G401.6 (cell line): Measurements from ENCODE around the gene TBX18.

Experiments
- FAIRE-seq: peaks from 2 replicates; lab custom pipeline; 2012; peaks lifted over from hg19 to GRCh38; lab: Jason Lieb, UNC

TBX18 gene

DNA sequence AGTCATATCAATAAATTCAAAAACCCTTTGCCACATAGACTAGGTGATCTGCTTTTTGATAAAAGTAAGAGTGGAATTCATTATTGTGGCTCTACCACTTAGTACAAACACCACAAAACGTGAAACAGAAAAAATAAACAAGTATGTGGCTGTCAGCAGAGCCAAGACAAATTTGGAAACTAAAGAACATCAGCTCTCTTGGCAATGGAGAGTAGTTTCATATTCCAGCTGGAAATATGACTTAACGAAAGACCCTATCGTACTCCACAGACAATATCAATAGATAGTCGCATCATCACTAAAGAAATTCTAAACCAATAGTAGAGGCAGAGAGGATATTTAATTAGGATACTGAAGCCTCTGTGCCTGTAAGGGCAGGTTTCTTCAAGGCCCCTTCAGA is 20.8 kb downstream of the TBX18 start:
- FAIRE-seq, result no peak

DNA sequence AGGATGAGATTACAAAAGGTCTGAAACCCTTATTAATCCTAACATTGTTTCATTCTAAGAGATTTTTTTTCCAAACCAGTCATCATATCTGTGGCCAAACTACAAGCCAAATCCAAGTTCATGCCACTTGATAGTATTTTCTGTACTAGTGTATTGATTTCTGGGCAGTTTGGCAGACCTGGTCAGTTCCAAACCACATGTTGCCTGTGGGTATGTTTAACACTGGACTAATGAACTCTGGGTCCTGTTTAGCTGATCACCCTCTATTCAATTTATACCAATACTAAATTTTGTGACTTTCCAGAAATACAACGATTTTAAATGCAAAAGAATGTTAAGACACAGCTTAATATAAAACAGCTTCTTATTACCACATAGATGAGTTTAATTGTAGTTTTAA is 24.0 kb downstream of the TBX18 start:
- no peak for FAIRE-seq

DNA sequence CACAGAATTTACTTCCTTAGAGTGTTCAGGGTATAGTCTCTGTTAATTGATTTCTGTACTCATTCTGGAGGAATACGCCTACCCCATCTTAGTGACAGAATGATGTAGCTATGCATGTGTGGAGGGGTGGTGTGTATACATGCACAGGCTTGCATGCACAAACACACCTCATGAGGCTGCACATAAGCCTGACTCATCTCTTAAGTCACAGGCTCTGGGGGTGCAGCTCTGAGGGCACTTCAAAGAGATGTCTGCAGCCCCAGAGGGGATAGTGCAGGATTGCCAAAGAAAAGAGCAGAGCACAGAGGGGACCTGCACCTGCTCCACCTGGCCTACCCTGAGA is 24.6 kb downstream of the TBX18 start:
- no peak for FAIRE-seq

DNA sequence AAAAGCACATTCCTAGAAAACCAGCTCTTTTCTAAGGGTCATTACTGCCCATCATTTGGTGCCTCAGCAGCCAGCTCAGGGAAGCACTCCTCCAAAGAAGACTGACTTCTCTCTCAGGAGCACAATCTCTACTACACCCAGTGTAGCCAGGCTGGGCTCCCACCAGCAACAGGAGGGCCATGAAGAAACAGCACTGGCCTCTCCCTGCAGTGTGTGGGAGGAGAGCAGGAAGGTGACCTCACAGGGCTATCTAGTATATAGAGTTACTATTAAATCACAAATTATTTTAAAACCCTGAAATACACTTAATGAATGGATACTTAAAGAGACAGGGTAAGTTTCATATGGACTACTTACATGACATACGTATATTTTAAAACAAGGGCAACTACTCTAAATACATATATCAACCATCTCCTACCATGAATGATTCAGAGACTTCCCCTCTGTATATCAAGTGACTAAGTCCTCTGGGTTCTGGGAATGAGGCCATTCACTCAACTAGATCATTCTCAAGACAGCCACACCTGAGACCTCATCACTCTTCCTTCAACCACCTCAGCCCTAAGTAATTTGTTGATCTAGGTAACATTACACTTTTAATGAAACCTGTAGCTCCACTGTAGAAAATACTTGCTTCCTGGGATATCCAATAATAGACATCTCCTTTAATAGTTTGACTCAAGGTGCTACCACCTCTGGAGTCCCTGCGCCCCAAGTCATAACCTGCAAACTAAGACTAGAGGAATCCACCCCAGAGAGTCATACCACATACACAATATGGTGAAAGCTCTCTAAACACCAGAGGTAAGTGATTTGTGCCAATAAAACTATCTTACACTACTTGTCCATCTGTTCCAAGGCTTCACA is 25.2 kb downstream of the TBX18 start:
- no peak for FAIRE-seq

DNA sequence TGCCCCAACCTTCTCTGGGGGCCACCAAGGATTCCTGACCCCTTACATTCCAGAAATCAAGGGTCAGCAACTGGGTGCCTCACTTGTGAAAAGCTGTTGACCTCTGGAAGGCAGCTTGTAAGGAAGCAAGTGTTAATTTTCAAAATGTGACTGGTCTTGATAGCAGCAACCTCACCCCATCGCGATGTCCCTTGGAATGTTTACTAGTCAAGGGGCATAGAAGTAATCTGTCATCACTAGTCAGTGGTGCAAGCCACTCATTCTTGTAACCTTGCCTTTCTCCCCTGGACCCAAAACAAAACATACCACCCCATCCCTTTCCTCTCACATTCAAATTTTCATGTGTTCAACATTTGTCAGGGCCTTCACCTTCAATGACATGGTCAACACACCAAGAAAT is 30.5 kb downstream of the TBX18 start:
- FAIRE-seq, result no peak

DNA sequence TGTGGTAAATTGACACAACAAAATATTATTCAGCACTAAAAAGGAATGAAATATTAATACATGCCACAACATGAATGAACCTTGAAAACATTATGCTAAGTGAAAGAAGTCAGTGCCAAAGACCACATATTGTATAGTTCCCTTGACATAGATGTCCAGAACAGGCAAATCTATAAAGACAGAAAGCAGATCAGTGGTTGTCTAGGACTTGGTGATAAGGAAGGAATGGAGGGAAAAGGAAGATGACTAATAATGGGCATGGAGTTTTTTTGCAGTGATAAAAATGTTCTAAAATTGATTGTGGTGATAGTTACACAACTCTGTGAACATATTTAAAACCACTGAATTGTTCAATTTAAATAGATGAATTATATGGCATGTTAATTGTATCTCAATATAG is 32.5 kb downstream of the TBX18 start:
- no peak for FAIRE-seq

DNA sequence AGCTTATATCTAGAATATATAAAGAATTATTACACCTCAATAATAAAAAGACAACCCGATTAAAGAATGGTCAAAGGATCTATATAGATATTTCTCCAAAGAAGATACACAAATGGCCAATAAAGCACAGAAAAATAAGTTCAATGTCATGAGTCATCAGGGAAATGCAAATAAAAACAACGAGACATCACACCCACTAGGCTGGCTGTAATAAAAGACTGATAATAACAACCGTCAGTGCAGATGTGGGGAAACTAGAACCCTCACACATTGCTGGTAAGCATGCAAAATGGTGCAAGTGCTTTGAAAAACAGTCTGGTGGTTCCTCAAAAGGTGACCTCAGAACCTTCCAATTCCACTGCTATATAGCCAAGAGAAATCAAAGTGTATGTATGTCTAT is 33.0 kb downstream of the TBX18 start:
- no peak for FAIRE-seq

DNA sequence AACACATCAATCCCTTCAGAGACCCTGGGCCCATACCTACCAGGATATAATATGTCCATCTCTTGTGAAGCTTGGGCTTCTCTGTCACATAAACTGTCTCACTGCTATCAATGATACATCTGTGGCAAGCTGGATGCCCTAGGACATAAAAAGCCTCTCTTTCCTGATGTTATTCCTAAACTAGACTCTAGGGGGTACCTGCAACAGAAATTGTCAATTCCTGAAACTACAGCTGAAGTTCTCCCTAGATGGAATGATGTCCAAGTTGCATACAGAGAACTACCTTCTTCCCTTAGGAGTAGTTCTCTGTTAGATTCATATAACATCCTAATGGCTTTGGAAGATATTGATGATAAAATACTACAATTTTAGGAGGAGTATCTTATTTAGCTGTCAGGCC is 35.8 kb downstream of the TBX18 start:
- FAIRE-seq, result no peak

DNA sequence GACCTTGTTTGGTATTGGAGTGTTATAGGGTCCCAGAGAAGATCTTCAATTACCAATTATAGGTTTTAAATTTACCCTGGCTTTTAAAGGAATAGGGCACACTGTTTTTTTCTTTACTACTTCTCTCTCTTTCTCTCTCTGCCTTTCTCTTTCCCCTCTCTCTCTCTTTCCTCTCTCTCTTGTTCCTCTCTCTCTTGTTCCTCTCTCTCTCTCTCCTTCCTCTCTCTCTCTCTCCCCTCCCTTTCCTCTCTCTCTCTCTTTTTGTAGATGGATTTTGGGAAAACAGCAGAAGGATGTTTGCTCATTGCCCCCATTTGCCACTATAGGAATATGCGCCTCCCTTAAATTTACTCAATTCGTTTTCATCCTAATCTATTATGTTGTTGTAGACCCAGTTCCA is 45.2 kb downstream of the TBX18 start:
- no peak for FAIRE-seq

DNA sequence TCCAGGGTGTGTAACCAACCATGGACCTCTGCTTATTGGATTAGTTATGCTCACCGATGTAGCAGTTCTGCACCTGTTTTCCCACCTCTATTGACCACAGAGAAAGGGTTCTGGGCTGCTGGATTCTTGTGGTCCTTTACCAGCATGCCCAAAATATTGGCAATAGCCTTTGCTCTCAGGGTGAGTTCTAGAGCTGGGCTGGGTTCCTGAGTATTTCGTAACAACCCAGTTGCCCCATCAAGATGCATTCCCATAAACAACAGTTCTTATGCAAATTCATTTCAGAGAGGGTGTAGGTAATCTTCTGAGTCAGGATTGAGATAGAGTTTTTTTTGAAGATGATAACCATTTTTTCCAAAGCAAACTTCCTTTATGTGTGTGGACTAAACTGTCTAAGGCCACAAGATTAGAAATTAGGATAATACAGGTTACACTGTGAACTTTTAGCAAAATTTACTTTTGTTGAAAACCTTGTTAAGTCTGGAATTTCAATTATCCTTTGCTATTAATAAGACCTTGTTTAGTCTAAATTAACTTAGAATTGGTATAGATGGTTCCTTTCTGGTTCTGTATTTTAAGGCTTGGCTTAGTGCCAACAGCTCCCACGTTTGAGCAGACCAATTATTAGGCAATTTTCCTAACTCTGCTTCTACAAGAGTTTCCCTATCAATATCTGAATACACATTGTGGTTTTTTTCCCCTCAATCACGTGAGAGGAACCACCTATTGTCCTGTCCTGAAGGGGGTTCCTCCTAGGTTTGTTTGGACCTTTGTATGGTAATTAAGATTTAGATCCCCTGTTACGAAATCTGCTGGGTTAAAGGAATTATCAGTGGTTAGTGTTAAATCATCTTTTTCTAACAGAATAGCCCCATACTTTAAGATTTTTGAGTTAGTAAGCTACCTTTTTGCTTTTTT is 46.1 kb downstream of the TBX18 start:
- FAIRE-seq, result no peak

DNA sequence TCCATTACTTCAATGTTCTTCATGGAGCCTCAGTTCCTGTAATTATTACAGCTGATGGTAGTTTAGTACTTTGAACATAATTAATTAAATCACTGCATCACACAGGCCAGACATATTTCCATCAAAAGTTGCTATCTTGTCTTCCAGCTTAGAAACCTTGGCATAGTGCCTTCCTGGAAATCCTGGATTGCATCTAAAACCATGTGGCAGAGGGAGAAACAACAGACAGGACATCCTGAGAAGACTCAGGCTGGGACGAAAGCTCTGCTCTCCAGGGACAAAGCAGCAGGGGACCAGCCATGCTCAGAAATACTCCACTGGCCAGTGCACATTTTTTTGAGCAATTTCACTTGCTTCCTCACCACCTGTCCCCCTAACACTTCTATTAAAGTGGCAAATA is 55.3 kb downstream of the TBX18 start:
- FAIRE-seq, result no peak

DNA sequence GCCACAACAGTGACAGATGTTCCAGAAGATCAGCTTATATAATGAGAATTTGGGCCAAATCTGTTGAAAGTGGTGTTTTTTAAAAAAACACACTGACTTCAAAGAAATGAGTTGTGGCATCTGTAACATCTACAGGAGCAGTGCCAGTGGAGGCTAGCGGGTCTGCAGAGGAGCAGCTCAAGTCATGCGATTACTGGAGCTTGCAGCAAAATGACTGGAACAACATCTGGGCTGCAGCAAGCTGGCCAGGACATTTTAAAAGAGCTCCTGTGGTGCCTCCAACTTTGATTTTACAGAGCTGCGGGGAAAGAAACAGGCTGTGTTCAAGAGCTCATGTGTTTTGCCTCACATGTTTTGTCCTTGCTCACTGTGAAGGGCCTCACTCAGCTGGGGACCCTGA is 57.2 kb downstream of the TBX18 start:
- FAIRE-seq, result no peak

DNA sequence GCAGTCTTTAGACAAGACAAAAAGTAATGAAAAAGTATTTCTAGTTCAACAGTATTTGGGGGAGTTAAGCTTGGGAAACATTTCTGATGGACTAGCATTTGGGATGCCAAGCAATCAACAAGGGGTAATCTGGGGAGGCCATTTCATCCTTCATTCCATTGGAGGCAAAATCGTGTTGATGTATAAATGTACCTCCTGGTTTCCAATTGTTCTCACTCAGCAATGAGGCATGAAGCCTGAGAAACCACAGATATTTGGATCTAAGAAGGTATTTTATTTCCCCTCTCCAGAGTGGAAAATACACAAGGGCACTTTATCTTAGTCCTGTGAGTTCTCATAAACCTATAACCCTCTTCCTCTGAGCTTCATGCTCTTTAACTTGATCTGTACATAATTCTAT is 68.2 kb downstream of the TBX18 start:
- FAIRE-seq, result no peak

DNA sequence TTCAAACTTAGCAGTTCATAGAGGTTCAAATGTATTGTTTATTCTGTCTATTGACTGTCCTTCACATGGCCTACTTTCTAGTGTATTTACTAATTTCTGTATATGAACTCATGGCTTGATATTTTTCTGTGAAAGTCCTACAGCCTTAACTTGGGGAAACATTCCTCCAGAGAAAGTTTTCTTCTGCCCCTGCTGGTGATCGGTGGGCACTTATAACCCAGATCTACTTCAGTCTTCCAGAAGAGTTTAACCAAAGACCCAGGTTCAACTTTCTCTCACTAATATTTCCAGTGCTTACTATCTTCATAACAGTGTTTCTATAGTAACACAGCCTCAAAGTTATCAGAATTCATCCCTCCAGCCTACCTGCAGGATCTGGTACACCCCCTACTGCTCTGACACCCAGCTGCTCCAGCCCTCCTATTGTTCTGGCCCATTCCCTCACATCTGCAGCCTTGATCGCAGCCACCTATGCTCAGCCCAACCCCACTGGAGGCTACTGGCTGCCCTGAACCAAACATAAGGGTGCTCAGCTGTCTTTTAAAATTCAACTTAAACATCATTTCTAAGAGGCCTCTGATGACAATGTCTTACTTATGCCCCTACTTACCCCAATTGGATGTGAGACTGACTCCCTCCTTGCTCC is 72.3 kb downstream of the TBX18 start:
- no peak for FAIRE-seq

DNA sequence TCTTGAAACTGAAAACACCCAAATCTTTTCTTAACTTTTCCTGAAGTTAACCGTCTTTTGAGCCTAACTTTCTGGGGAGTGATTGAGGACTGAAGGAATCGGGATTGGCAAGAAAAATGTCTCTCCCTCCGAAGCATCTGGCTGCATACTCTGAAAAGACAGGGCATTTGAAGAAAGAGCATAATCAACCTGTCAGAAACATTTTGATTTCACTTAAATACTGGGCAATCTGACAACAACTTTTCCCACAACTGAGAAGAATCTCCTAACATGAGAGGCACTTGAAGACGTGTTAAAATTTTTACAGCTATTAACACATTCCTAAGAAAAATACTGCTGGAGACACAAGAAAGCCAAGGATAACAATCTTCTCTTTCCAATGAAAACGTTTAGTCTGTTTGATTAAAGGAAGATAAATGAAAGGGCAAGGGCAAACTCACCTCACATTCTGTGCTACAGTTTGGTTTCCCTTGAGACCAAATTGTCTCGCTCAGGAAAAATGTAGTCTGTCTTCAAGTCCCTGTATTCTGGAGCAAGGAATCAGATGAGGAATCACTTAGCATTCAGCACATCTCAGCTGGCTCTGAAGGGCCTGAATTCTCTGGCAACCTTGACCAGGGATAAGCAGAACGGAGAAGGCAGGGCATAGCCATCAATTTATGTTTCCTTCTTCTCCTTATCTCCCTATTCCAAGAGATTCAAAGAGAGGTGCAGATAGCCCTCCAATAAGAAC is 76.1 kb downstream of the TBX18 start:
- FAIRE-seq, result no peak

DNA sequence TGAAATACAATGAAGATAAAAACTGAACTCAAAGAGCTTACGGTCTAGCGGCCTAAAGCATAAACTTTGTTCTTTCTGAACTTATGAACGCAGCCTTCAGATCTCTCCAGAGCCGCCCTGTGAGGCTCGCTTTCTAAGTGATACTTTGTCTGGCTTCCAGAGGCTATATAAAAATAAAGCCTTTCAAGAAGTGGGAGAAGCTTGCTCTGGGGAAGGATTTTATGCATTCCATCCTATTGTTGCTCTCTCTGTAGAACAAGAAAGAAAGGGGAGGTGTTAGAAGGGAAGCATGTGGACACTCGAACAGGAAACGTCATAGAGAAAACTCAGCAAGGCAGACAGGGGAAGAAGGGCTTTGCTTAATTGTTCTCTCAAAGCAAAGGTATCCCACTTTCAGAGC is 77.0 kb downstream of the TBX18 start:
- no peak for FAIRE-seq

DNA sequence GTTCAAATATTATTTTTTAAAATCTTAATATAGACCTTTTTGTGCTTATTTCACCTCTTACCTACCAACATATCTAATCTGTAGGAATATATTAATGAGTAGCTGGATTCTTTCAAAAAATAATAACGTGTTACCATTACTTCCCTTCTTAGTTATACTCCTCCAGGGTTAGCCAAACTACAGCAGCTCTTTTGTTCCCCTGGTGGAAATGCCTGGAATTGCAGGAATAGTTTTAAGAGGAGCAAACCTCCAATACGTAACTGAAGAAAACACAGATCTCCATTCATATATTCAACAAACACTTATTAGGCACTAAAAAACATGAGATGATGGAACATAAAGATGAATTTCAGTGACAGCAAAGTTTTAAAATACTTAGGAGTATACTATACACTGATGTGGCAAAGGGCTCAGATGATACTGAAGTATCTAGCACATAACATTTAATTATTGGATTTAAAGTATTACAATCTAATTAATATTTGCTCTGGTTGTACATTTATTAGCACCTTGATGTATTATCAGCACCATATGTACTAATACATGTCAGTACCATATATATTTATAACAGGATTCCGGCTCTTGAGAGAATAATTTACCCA is 78.3 kb downstream of the TBX18 start:
- FAIRE-seq, result no peak

DNA sequence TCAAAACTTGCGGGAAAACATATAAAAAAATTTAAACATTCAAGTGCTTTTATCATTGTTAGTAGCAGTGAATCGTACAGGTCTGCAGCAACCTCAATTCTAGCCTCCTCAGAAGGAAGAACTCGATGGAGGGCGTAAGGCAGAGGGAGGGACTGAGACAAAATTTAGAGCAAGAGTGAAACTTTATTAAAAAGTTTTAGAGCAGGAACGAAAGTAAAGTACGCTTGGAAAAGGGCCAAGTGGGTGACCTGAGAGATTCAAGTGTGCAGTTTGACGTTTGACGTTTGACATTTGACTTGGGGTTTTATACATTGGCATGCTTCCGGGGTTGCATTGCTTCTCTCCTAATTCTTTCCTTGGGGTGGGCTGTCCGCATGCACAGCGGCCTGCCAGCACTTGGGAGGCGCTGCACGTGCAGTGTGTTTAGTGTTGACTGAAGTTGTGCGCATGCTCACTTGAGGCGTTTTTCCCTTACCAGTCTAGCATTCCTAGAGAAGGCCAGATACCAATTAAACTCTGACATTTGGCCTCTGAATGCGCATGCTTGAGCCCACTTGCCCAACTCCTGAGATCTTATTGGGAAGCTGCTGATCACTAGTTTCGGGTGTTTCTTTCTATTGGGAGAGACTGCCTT is 82.6 kb downstream of the TBX18 start:
- no peak for FAIRE-seq

DNA sequence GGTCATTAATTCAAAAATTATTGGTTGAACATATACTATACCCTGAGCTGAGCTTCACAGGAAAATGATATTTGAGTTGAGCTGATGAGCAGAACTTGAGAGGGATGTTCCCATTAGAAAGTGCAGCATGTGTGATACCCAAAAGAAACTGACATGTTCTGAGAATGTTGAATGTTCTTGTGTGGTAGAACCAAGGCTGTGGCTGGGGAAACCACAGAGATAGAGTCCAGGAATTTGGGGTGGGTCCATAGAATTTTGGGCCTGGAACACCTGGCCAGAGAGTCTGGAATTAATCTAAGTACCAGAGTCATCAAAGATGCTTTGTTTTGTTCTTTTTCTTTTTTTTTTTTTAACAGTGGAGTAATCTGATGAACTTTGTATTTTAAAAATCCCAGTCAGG is 88.7 kb downstream of the TBX18 start:
- no peak for FAIRE-seq

DNA sequence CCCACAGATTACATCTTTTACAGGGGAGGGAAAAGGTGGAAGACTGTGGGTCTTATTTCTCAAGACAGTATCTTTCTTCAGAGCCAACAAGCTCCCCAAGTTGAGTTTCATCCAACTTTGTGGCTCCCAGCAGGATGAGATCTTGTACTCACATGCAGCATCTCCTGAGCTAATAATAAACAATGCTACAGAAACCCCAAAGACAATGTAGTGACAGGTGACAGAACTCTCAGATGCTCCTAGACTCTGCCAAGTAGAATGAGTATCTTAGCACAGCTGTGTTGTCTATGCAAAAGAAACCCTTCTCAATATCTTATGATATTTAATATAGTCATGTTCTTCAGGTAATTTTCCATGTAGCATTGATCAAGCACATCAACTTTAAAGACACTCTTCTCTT is 90.0 kb downstream of the TBX18 start:
- no peak for FAIRE-seq

DNA sequence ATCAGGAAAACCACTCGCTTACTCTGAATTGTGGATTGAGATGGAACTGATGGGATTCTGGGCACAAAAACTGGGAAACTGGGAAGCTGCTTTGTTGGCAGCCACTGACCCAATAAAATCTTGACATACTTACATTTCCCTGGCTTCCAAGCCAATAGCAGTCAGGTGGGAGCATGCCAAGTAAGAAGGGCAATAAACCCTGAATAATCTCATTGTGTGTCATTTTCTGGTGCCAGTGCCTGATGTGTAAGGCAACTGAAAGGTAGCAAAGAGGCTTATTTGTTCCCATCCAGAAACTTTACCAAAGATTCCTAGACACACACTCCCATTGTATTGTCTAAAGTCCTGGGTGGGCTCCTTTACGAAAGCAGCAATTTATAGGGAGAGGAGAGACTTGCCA is 93.2 kb downstream of the TBX18 start:
- no peak for FAIRE-seq

DNA sequence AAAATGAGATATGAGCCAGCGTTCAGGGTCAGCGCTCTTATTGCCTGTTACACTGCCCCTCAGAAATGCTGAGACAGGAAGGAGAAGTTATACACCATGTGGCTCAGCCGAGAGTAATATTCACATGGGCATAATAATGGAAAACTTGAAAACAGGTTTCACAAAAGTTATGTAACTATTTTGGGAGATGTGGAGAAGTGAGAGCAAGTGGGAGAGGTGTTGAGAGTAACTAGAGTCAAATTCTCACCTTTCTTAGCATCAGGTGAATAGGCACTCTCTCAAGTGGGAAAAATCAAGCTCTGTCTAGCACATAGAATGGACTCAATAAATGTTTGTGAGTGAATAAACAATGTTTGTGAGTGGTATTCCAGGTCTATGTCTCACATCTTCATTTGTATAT is 94.5 kb downstream of the TBX18 start:
- FAIRE-seq, result no peak
